ENCODE measurements around the gene GPATCH8.

GPATCH8 gene

DNA sequence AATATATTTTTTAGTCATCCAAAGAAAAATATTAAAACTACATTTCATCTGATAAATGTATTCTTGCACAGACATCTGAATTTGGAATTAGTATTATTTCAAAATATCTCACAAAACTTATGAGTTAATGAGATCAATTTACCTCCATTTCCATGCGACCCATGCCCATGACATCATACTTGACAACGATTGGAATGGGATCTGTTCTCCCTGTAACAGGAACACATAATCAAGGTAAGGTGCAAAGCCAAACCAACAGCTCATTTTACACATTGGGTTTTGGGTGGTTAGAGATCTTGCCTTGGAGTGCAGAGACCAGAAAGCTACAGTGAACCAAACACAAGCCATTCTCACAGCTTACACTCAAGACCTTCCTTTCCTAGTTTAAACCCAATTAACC, 66.9 kb downstream of the GPATCH8 start:
- Histone ChIP-seq H3K9ac (ENCODE audit: low read depth, low read length, poor library complexity, severe bottlenecking) (no peak overlapping the region), H2AFZ (ENCODE audit: low read length) (no peak overlapping the region), H4K20me1 (ENCODE audit: insufficient read depth, low read length, poor library complexity, severe bottlenecking) (peaks cover 5% of the 10 kb centered on the region), H3K9me3 (ENCODE audit: insufficient read depth, low read depth, low read length) (no peaks in the 10 kb centered on the region), H3K27me3 (ENCODE audit: insufficient read depth, low read length, poor library complexity, severe bottlenecking) (no peaks in the 10 kb centered on the region), H3K36me3 (ENCODE audit: insufficient read depth, low read length) (peaks cover 46% of the 10 kb centered on the region; the same call in 1 of the 2 replicates), H3K4me2 (ENCODE audit: low read depth, low read length, poor library complexity, severe bottlenecking) (no peak overlapping the region), H3K79me2 (ENCODE audit: insufficient read depth, low read length) (peaks cover 22% of the 10 kb centered on the region), H3K9me2 (replicated peaks; ENCODE audit: low read depth, low read length) (no peaks in the 10 kb centered on the region), H3F3A (ENCODE audit: low read depth) (no peaks in the 10 kb centered on the region), H3K4me3 (ENCODE audit: low read length, poor library complexity, severe bottlenecking) (no peak overlapping the region), H3K4me1 (ENCODE audit: insufficient read depth, low read length, poor library complexity, severe bottlenecking) (peaks cover 20% of the 10 kb centered on the region)
- TF ChIP-seq EZH2phosphoT487 (IDR thresholded peaks at IDR 0.05; ENCODE audit: borderline replicate concordance), result no peak
- TF ChIP-seq, protein P1, sequence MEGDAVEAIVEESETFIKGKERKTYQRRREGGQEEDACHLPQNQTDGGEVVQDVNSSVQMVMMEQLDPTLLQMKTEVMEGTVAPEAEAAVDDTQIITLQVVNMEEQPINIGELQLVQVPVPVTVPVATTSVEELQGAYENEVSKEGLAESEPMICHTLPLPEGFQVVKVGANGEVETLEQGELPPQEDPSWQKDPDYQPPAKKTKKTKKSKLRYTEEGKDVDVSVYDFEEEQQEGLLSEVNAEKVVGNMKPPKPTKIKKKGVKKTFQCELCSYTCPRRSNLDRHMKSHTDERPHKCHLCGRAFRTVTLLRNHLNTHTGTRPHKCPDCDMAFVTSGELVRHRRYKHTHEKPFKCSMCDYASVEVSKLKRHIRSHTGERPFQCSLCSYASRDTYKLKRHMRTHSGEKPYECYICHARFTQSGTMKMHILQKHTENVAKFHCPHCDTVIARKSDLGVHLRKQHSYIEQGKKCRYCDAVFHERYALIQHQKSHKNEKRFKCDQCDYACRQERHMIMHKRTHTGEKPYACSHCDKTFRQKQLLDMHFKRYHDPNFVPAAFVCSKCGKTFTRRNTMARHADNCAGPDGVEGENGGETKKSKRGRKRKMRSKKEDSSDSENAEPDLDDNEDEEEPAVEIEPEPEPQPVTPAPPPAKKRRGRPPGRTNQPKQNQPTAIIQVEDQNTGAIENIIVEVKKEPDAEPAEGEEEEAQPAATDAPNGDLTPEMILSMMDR (conservative IDR thresholded peaks at IDR 0.05; ENCODE audit: low read length), result no peak

DNA sequence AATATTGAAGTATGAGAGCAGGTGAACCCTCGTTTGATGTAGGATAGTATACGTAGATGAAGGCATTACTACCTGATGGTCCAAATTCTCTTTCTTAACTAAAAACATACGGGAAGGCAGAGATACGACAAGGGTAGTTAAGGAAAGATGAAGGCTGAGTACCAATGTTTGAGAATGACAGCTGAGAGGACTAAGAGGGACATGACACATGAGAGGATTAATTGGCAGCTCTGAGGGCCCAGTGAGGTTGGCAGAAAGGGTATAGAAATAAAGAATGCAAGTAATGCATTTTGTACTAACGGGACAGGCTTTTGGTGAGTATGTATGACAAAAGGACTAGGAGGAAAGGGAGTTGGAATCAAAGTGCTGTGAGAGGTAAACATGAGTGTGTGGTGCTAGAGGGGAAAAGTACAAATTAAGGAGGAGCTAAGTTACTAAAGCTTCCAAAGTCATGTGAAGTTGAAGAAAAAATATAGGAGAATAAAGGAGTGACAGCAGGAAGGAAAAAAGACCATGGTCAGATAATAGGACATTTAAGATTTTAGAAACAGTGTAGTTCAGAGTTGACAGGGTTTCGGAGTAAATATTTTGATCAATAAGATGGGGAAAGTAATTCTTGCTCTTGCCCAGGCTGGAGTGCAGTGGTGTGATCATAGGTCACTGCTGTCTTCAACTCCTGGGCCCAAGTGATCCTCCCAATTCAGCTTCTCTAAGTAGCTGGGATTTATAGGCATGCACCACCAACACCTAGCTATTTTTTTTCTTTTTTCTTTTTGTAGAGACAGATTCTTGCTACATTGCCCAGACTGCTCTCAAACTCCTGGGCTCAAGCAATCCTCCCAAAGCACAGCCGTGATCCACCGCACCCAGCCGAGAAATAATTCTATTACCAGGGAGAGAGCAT, 70.7 kb downstream of the GPATCH8 start:
- no peaks in the 10 kb centered on the region for H3K9me3 ChIP-seq (ENCODE audit: insufficient read depth, low read depth, low read length)
- H3F3A ChIP-seq (ENCODE audit: low read depth), result no peaks in the 10 kb centered on the region
- H3K36me3 ChIP-seq (ENCODE audit: insufficient read depth, low read length), result peaks cover 57% of the 10 kb centered on the region; the same call in 1 of the 2 replicates
- peaks cover 1% of the 10 kb centered on the region for H4K20me1 ChIP-seq (ENCODE audit: insufficient read depth, low read length, poor library complexity, severe bottlenecking)
- H3K79me2 ChIP-seq (ENCODE audit: insufficient read depth, low read length), result peaks cover 3% of the 10 kb centered on the region; the same call in 1 of the 2 replicates
- H2AFZ ChIP-seq (ENCODE audit: low read length), result no peak overlapping the region
- no peaks in the 10 kb centered on the region for H3K27me3 ChIP-seq (ENCODE audit: insufficient read depth, low read length, poor library complexity, severe bottlenecking)
- no peaks in the 10 kb centered on the region for H3K9me2 ChIP-seq (replicated peaks; ENCODE audit: low read depth, low read length)
- TF ChIP-seq, protein P1 (conservative IDR thresholded peaks at IDR 0.05; ENCODE audit: low read length), result no peak
- no peak for TF ChIP-seq EZH2phosphoT487 (IDR thresholded peaks at IDR 0.05; ENCODE audit: borderline replicate concordance)
- H3K4me3 ChIP-seq (ENCODE audit: low read length, poor library complexity, severe bottlenecking), result no peak overlapping the region
- no peak overlapping the region for H3K4me2 ChIP-seq (ENCODE audit: low read depth, low read length, poor library complexity, severe bottlenecking)
- no peaks in the 10 kb centered on the region for H3K4me1 ChIP-seq (ENCODE audit: insufficient read depth, low read length, poor library complexity, severe bottlenecking)
- H3K9ac ChIP-seq (ENCODE audit: low read depth, low read length, poor library complexity, severe bottlenecking), result no peak overlapping the region

DNA sequence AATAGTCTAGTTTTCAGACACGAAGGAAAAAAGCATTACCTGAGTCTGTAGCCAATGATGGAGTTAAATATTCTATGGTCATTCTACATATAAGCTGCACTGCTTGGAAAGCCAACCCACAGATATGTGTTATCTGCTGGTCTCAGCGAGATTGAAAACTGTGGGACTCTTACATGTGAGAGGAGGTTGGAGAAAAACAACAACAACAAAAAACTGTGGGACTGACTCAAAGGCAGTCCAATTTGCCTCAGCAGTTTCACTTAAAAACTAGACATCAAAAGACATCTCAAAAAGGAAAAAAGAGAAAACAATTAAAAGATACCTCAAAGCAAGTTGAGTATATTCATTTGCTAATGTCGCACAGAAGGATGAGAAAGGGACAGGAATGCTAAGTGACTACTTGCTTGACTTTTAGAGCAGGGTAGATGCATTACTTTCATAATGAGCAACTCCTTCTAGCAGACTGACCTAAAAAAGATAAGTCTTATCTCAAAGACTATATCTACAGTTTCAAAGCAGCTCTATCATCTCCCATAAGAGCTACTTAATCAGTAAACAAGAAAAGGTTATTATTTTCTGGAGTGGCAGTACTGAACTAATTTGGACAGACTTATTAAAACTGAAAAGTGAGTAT, 78.3 kb downstream of the GPATCH8 start:
- Histone ChIP-seq H3K4me2 (ENCODE audit: low read depth, low read length, poor library complexity, severe bottlenecking) (no peak overlapping the region), H3K36me3 (ENCODE audit: insufficient read depth, low read length) (peaks cover 44% of the 10 kb centered on the region; the same call in 1 of the 2 replicates), H3K9ac (ENCODE audit: low read depth, low read length, poor library complexity, severe bottlenecking) (no peak overlapping the region), H3F3A (ENCODE audit: low read depth) (no peaks in the 10 kb centered on the region), H3K9me2 (replicated peaks; ENCODE audit: low read depth, low read length) (no peaks in the 10 kb centered on the region), H4K20me1 (ENCODE audit: insufficient read depth, low read length, poor library complexity, severe bottlenecking) (peaks cover 3% of the 10 kb centered on the region), H3K4me3 (ENCODE audit: low read length, poor library complexity, severe bottlenecking) (no peak overlapping the region), H2AFZ (ENCODE audit: low read length) (no peak overlapping the region), H3K9me3 (ENCODE audit: insufficient read depth, low read depth, low read length) (no peaks in the 10 kb centered on the region), H3K79me2 (ENCODE audit: insufficient read depth, low read length) (peaks cover 3% of the 10 kb centered on the region; the same call in 1 of the 2 replicates), H3K4me1 (ENCODE audit: insufficient read depth, low read length, poor library complexity, severe bottlenecking) (no peaks in the 10 kb centered on the region), H3K27me3 (ENCODE audit: insufficient read depth, low read length, poor library complexity, severe bottlenecking) (no peaks in the 10 kb centered on the region)
- no peak for TF ChIP-seq EZH2phosphoT487 (IDR thresholded peaks at IDR 0.05; ENCODE audit: borderline replicate concordance)
- TF ChIP-seq, protein P1 (conservative IDR thresholded peaks at IDR 0.05; ENCODE audit: low read length), result no peak
